ENCODE results near the gene PBX3. TPM values are rescaled to one million over a fixed set of nuclear protein-coding genes. Genes with fewer than 3 reads are reported as not detected.

PBX3 gene
- total and polyA plus RNA-seq, 2 of the 13 experiments (the other 11 are each of a cell fraction or from before 2014, with no cell fraction given) = 6.0 to 11.2 TPM

DNA sequence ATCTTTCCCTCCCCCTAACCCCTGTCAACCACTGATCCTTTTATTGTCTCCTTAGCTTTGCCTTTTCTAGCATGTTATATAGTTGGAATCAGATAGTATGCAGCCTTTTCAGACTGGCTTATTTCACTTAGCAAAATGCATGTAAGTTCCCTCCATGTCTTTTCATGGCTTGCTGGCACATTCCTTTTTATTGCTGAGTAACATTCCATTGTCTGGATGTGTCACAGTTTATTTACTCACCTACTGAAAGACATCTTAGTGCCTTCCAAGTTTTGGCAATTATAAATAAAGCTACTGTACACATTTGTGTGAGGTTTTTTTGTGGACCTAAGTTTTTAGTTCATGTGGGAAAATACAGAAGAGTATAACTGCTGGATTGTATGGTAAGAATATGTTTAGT is 230.1 kb downstream of the PBX3 start:
- in situ Hi-C loops (cut with HindIII; ENCODE audit: extremely low pct_ligation_motif_present, low pct_unique_long_range_greater_than_20kb) = no loop called here
- no TSS peak for BruUV-seq (replicated peaks)
- ATAC-seq (no peak), FAIRE-seq (no peak), DNase-seq (ENCODE audit: low spot score) (no peak)
- TF ChIP-seq CHCHD3 (CRISPR knock-in tag; IDR thresholded peaks at IDR 0.05) (no peak), ZNF713 (CRISPR knock-in tag; IDR thresholded peaks at IDR 0.05) (no peak), SP4 (CRISPR knock-in tag; IDR thresholded peaks at IDR 0.05) (no peak), REXO4 (CRISPR knock-in tag; IDR thresholded peaks at IDR 0.05; ENCODE audit: borderline replicate concordance) (no peak), ZNF562 (CRISPR knock-in tag; IDR thresholded peaks at IDR 0.05; ENCODE audit: borderline replicate concordance) (no peak), ZEB1 (IDR thresholded peaks at IDR 0.05; ENCODE audit: insufficient replicate concordance, low read depth) (no peak), IKZF4 (CRISPR knock-in tag; IDR thresholded peaks at IDR 0.05; ENCODE audit: borderline replicate concordance, low read depth, not compliant biosample characterization) (no peak), ELF4 (CRISPR knock-in tag; IDR thresholded peaks at IDR 0.05; ENCODE audit: borderline replicate concordance) (no peak), ZNF597 (CRISPR knock-in tag; IDR thresholded peaks at IDR 0.05) (no peak), NFKB2 (CRISPR knock-in tag; IDR thresholded peaks at IDR 0.05; ENCODE audit: borderline replicate concordance) (no peak)
- TF ChIP-seq, protein P1, sequence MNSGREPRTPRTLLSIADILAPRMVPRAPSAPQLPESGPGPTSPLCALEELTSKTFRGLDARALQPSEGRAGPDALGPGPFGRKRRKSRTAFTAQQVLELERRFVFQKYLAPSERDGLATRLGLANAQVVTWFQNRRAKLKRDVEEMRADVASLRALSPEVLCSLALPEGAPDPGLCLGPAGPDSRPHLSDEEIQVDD (CRISPR knock-in tag; IDR thresholded peaks at IDR 0.05; ENCODE audit: borderline replicate concordance) = no peak
- TF ChIP-seq, protein P2, sequence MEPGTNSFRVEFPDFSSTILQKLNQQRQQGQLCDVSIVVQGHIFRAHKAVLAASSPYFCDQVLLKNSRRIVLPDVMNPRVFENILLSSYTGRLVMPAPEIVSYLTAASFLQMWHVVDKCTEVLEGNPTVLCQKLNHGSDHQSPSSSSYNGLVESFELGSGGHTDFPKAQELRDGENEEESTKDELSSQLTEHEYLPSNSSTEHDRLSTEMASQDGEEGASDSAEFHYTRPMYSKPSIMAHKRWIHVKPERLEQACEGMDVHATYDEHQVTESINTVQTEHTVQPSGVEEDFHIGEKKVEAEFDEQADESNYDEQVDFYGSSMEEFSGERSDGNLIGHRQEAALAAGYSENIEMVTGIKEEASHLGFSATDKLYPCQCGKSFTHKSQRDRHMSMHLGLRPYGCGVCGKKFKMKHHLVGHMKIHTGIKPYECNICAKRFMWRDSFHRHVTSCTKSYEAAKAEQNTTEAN (CRISPR knock-in tag; conservative IDR thresholded peaks at IDR 0.05) = no peak
- H3K27me3 ChIP-seq (ENCODE audit: control insufficient read depth in 1 of 2, insufficient read depth in 2 of 2, low read length in 2 of 2) = no peaks in the 10 kb centered on the region; a peak in 1 of 5 replicates
- no peak overlapping the region for H3K27ac ChIP-seq (ENCODE audit: extremely low read length, insufficient read depth, low read length)
- H3K4me2 ChIP-seq (ENCODE audit: low read depth, low read length) = no peak overlapping the region
- CTCF ChIA-PET (ENCODE audit: low intra/inter-chr PET ratio, low total read pairs) = no interaction called here
- intact Hi-C loops (cut with micrococcal nuclease; ENCODE audit: unreplicated experiment) = no loop called here
- H3K4me1 ChIP-seq (ENCODE audit: insufficient read depth, low read length) = no peaks in the 10 kb centered on the region
- no peaks in the 10 kb centered on the region for H3K79me2 ChIP-seq (ENCODE audit: insufficient read depth, low read length)
- no peaks in the 10 kb centered on the region for H4K20me1 ChIP-seq (ENCODE audit: insufficient read depth, low read length)
- H3K9me3 ChIP-seq (ENCODE audit: low read length) = peaks cover 17% of the 10 kb centered on the region
- H3K9ac ChIP-seq (ENCODE audit: insufficient read depth, low read depth, low read length) = no peak overlapping the region
- H3K36me3 ChIP-seq (replicated peaks in 1 of 2; ENCODE audit: control insufficient read depth in 1 of 2, insufficient read depth in 2 of 2, low read length in 2 of 2) = no peaks in the 10 kb centered on the region
- no peak overlapping the region for H2AFZ ChIP-seq (ENCODE audit: low read length)
- POLR2A ChIA-PET = no interaction called here
- H3K4me3 ChIP-seq (replicated peaks in 1 of 3; ENCODE audit: insufficient read depth in 1 of 3, low read depth in 2 of 3, low read length in 3 of 3) = no peak overlapping the region

All from HepG2 (cell line).